HG03066 (cell line): ENCODE data around the gene EEFSEC.

Experiments
- ATAC-seq: cut with Tn5 transposase; IDR thresholded peaks from one replicate; pipeline ENCODE4 v1.9.1; 2021; ENCODE audit warnings: low read depth; ENCODE audit not compliant: unreplicated experiment

The EEFSEC gene

DNA sequence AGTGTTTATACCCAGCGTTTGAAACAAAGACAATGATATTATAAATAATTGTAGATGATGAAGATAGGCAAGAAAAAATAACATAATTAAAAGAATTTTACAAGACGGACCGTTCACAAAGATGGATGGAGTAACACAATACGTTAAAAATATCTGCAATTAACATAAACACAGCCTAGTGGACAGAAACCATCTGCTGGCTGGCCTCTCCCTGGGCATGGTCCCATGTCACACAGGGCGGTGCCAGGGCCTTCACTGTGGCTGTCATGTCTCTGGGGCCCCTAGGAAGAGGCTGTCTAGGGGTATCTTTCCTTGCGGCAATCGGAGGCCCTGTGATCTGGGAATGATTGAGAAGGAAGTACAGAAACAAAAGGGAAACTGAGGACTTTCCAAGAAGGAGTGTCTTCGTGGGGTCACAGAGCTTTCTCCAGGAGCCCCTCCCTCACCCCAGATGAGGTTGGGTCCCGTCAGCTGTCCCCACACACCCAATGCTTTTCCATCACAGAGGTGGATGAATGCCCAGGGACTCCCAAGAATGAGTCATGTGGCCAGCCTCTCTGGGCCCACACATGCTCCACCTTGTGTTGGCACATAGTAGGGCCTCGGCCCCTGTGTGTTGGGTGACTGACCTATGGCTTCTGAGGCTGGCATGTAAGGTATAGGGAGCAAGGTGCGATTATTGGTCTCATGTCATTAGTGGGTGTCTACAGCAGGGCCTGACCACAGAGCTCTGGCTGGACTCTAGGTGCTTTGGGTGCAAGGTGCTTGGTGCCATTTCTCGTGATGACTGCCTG lies 226.3 kb downstream of the EEFSEC start:
- no peak for ATAC-seq

GRCh38 chr3:128380295-128380694 lies 227.0 kb downstream of the EEFSEC start:
- no peak for ATAC-seq

- ATAC-seq = no peak
Observed at GRCh38 chr3:128380719-128381118, 227.4 kb downstream of the EEFSEC start.

DNA sequence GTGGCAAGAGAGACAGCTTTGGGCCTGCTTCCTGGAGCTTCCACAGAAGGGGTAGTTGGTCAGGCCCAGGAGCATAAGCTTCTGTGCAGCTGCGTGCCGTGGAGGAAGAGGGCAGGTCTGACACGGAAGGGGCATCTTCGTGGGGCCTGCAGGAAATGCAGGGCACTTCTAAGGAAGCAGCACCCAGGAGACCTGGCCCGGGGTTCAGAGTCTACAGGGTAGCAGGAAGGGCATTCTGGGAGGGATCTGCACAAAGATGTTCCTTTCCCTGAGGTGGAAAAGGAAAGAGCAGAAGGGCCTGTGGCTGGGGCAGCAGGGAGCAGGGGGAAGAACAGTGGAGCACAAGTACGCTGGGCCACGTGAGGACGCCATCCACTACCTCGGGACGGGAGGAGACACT lies 228.3 kb downstream of the EEFSEC start:
- no peak for ATAC-seq

DNA sequence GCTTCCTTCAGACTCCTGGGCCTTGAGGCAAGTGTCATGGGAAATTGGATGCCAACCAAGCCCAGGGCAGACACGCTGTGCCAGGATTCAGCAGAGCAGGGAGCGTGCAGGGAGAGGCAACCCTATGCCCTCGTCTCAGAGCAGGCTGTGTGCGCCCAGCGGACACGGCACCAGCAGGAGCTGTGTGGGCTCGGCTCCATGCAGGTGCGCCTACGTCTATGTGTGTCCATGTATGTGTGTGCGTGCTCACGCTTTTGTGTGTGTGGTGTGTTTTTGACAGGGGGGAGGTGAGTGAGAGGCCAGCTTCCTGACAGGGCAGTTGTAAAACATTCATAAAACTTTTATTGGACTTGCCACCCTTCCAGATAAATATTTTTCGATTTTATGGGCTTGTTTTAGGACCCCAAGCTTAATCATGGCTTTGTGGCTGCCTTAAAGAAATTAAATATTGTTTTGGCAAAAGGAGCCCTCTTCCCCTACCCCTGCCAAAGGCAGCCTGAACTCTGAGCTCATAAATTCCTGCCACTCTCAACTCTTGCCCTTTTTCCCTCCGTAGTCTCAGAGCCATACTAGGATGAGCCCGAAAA lies 229.0 kb downstream of the EEFSEC start:
- no peak for ATAC-seq

GRCh38 chr3:128383316-128384235 lies 230.3 kb downstream of the EEFSEC start:
- ATAC-seq = no peak

GRCh38 chr3:128385080-128385832 lies 232.0 kb downstream of the EEFSEC start:
- ATAC-seq = no peak

DNA sequence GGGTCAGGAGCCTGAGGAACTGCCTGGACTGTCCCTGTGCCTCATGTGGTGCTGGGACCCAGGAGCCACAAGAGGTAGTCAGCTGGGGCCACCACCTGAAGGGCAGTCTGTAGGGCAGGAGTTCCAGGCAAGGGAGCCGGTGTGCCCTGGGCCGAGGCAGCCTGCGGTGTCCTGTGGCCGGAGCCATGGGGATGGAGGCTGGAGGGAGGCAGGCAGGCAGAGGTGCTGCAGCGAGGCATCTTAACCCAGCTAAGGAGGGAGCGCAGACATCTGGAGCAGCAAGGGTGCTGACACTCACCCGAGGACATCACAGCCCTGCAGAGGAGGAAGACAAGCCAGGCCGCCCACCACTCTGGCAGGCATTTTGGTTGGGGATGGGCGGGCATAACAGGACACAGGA lies 235.7 kb downstream of the EEFSEC start:
- ATAC-seq = no peak

DNA sequence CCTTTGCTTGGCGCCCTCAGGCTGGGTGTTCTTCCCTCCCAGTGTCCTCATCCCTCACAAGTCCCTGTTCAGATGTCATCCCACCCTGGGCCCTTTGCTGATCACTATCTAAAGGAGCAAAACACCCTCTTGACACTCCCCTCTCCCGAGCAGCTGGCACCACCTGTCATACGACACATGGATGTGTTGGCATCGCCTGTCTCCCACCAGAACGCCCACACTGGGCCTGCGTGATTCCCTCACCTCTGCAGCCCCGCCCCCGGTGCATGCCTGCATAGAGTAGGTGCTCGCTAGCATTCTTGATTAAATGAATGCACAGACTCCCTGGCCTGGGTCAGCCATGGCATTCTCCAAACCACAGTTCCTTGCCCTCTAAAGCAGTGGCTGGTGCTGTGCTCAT lies 237.6 kb downstream of the EEFSEC start:
- no peak for ATAC-seq

DNA sequence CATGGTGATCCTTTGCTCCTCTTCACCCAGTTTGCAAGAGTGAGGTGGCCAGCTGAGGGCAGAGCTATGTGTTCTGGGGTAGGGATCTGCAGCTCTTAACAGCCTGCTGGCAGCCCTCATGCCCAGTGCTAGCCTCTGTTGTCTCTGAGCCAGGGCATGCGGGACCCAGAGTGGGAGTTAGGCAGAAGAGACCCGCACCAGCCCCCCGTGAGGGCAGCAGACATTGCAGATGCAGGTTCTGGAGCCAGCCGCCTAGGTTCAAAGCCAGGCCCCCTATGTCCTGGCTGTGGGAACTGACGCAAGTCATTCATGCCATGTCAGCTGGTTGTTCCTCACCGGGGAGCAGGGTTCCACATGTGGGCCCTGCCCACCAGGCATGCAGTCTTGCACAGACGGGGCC lies 238.7 kb downstream of the EEFSEC start:
- no peak for ATAC-seq

DNA sequence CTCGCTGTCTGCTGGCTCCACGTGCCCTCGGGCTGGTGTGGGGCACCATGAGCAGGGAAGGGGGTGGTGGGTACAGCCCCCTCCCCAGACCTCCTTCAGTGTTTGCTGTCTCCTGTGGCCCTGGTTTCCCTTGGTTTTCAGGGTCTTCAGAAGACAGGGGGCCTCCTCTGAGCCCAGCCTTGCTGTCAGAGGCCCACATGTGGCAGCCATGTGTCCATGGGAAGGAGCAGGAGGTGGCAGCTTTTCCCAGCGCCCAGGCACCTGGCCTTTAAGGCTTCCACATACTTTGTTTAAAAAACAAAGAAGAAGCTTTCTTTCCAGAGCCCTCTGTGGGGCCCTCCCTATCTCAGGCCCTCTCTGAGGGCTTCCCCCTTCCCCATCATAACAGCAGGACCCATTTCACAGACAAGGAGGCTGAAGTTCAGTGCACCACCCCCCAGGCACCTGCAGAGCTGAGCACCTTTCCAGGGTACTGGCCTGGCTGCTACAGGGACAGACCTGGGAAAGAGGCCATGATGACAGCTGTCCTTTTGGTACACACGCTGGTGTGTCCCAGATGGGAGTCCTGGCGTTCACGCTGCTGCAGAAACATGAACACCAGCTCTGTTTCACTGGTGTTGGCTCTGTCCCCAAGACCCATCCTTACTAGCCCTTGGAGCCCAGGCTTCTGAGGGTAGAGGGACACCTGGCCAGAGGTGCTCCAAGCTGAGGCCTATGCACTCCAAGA lies 239.7 kb downstream of the EEFSEC start:
- ATAC-seq = no peak

- no peak for ATAC-seq
Observed at GRCh38 chr3:128394033-128394432, 240.8 kb downstream of the EEFSEC start.

DNA sequence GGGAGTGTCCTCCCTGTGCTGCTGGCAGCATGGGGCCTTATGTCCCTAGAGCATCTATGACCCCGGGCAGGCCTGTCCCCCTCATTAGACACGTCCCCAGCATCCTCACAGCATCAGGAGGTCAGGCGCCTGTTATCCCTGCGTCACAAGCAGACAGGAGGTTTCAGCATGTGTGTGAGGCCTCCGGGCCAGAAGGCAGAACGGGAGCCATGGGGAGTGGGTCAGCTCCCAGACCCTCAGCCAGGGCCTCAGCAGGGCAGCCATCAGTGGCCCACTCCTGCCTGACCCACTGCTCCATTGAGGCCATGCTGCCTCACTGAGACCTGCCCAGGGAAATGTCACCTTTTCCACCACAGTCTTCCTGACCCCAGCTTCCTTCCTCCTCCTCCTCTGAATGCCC lies 241.8 kb downstream of the EEFSEC start:
- ATAC-seq = no peak

- ATAC-seq = no peak
Observed at GRCh38 chr3:128395500-128396162, 242.3 kb downstream of the EEFSEC start.

GRCh38 chr3:128397484-128397883 lies 244.2 kb downstream of the EEFSEC start:
- ATAC-seq = no peak

DNA sequence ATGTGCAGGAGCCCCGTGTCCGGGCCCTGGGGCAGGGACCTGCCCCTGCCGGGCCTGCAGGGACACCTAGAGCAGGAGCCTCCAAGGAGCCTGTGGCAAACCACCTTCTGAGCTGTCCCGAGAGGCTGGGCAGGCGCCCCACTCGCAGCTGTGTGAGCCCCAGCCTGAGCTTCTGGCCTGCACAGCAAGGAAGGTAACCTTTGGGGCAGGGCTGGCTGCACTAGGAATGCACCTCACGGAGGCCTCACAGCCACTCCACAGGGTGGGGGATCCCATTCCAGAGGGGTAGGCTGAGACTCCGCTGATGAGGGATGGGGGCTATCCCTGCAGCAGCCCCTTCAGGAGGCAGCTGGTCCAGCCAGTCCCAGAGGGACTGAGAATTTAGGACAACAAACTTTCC lies 245.3 kb downstream of the EEFSEC start:
- no peak for ATAC-seq

- no peak for ATAC-seq
Observed at GRCh38 chr3:128399221-128399915, 246.1 kb downstream of the EEFSEC start.

GRCh38 chr3:128400671-128401070 lies 247.4 kb downstream of the EEFSEC start:
- no peak for ATAC-seq

DNA sequence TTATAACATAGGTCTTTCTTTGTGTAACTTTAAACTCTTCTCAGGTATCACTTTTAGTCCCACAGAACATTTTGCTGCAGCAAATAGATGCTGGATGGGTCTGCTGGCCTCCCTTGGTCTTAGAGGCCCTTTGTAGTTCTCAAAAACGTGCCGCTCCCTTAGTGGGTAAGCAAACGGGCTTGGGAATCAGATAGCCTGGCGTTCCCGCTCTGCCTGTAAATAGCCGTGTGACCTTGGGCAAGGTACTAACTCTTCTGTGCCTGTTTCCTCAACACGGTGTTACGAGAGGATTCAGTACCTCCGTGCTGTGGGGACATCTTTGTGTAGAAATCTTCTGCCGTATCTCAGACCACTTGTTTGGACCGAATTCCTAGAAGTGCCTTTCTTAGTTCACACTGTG lies 249.0 kb downstream of the EEFSEC start:
- no peak for ATAC-seq
